Ectodermal cell (in vitro differentiated cells): ENCODE data around the gene SNAP47.

ENCODE experiments used
- H3K27ac ChIP-seq: 2 replicates; pipeline ENCODE4 v1.7.0; 2013; ENCODE audit warnings: mild to moderate bottlenecking, low read depth, low read length; ENCODE audit not compliant: insufficient read depth, poor library complexity, severe bottlenecking
- H3K27me3 ChIP-seq: 2 replicates; pipeline ENCODE4 v1.7.0; 2013; ENCODE audit warnings: mild to moderate bottlenecking, low read length; ENCODE audit not compliant: insufficient read depth, control insufficient read depth, poor library complexity, severe bottlenecking
- H3K36me3 ChIP-seq: one replicate; pipeline ENCODE4 v1.7.0; 2013; ENCODE audit warnings: low read length; ENCODE audit not compliant: control insufficient read depth, insufficient read depth
- H3K4me1 ChIP-seq: one replicate; pipeline ENCODE4 v1.7.0; 2013; ENCODE audit warnings: low read length; ENCODE audit not compliant: control insufficient read depth, insufficient read depth
- H3K4me3 ChIP-seq: 2 replicates; pipeline ENCODE4 v1.7.0; 2013; ENCODE audit warnings: low read depth, low read length, control low read depth; ENCODE audit not compliant: insufficient read depth
- H3K9me3 ChIP-seq: 2 replicates; pipeline ENCODE4 v1.7.0; 2013; ENCODE audit warnings: mild to moderate bottlenecking, low read length, moderate library complexity; ENCODE audit not compliant: control insufficient read depth
- WGBS, 2 experiments: methylation state at CpG; one replicate each; pipeline ENCODE4 v1.1.7; 2013; ENCODE audit warnings: missing lambda C conversion rate in 2 of 2; 5-methylcytosine and 5-hydroxymethylcytosine counted together

Gene SNAP47

GRCh38 chr1:227791425-227792143, 56.3 kb downstream of the SNAP47 start:
- Histone ChIP-seq H3K36me3 (no peaks in the 10 kb centered on the region), H3K27me3 (peaks cover 33% of the 10 kb centered on the region), H3K4me1 (peaks cover 30% of the 10 kb centered on the region), H3K27ac (no peak overlapping the region), H3K9me3 (no peaks in the 10 kb centered on the region), H3K4me3 (no peak overlapping the region)
- 88 to 91% methylated on average over 5 to 6 of the region's 6 CpGs for WGBS, 2 experiments

- H3K4me1 ChIP-seq = peaks cover 30% of the 10 kb centered on the region
- H3K27ac ChIP-seq = no peak overlapping the region
- H3K36me3 ChIP-seq = no peaks in the 10 kb centered on the region
- H3K27me3 ChIP-seq = peaks cover 24% of the 10 kb centered on the region
- H3K9me3 ChIP-seq = no peaks in the 10 kb centered on the region
- no peak overlapping the region for H3K4me3 ChIP-seq
- 86 to 88% methylated on average over 19 of the region's 19 CpGs for WGBS, 2 experiments
Measured at GRCh38 chr1:227792216-227793078, 57.2 kb downstream of the SNAP47 start.

GRCh38 chr1:227793079-227793947, 58.1 kb downstream of the SNAP47 start:
- Histone ChIP-seq H3K9me3 (no peaks in the 10 kb centered on the region), H3K36me3 (no peaks in the 10 kb centered on the region), H3K4me3 (no peak overlapping the region), H3K27ac (no peak overlapping the region), H3K4me1 (peaks cover 30% of the 10 kb centered on the region), H3K27me3 (peaks cover 18% of the 10 kb centered on the region)
- 78 to 81% methylated on average over 10 of the region's 10 CpGs for WGBS, 2 experiments

GRCh38 chr1:227793948-227794816, 58.9 kb downstream of the SNAP47 start:
- Histone ChIP-seq H3K4me3 (no peak overlapping the region), H3K9me3 (no peaks in the 10 kb centered on the region), H3K27ac (no peak overlapping the region), H3K27me3 (peaks cover 9% of the 10 kb centered on the region), H3K36me3 (no peaks in the 10 kb centered on the region), H3K4me1 (peaks cover 24% of the 10 kb centered on the region)
- 55 to 56% methylated on average over 12 of the region's 12 CpGs for WGBS, 2 experiments

GRCh38 chr1:227794817-227795192, 59.6 kb downstream of the SNAP47 start:
- Histone ChIP-seq H3K4me1 (peaks cover 24% of the 10 kb centered on the region), H3K36me3 (no peaks in the 10 kb centered on the region), H3K4me3 (no peak overlapping the region), H3K9me3 (no peaks in the 10 kb centered on the region), H3K27ac (no peak overlapping the region), H3K27me3 (peaks cover 4% of the 10 kb centered on the region)
- 72 to 74% methylated on average over 11 of the region's 11 CpGs for WGBS, 2 experiments

- H3K4me1 ChIP-seq = peaks cover 24% of the 10 kb centered on the region
- no peaks in the 10 kb centered on the region for H3K9me3 ChIP-seq
- H3K27ac ChIP-seq = no peak overlapping the region
- H3K36me3 ChIP-seq = no peaks in the 10 kb centered on the region
- 89 to 93% methylated on average over 4 of the region's 6 CpGs for WGBS, 2 experiments
- no peaks in the 10 kb centered on the region for H3K27me3 ChIP-seq
- no peak overlapping the region for H3K4me3 ChIP-seq
Measured at GRCh38 chr1:227795732-227796131, 60.5 kb downstream of the SNAP47 start.

- H3K4me1 ChIP-seq = peaks cover 24% of the 10 kb centered on the region
- H3K9me3 ChIP-seq = no peaks in the 10 kb centered on the region
- no peak overlapping the region for H3K27ac ChIP-seq
- no peaks in the 10 kb centered on the region for H3K36me3 ChIP-seq
- H3K27me3 ChIP-seq = no peaks in the 10 kb centered on the region
- no peak overlapping the region for H3K4me3 ChIP-seq
- 89 to 94% methylated on average over 5 of the region's 5 CpGs for WGBS, 2 experiments
Measured at GRCh38 chr1:227796359-227796915, 61.2 kb downstream of the SNAP47 start.

GRCh38 chr1:227797144-227797543, 61.9 kb downstream of the SNAP47 start:
- no peak overlapping the region for H3K27ac ChIP-seq
- no peaks in the 10 kb centered on the region for H3K9me3 ChIP-seq
- peaks cover 24% of the 10 kb centered on the region for H3K4me1 ChIP-seq
- no peaks in the 10 kb centered on the region for H3K27me3 ChIP-seq
- H3K36me3 ChIP-seq = no peaks in the 10 kb centered on the region
- 88 to 95% methylated on average over 3 of the region's 3 CpGs for WGBS, 2 experiments
- H3K4me3 ChIP-seq = no peak overlapping the region

GRCh38 chr1:227797625-227798024, 62.4 kb downstream of the SNAP47 start:
- Histone ChIP-seq H3K36me3 (no peaks in the 10 kb centered on the region), H3K4me3 (no peak overlapping the region), H3K27me3 (no peaks in the 10 kb centered on the region), H3K9me3 (no peaks in the 10 kb centered on the region), H3K27ac (no peak overlapping the region), H3K4me1 (peaks cover 23% of the 10 kb centered on the region)
- 77 to 83% methylated on average over 3 of the region's 3 CpGs for WGBS, 2 experiments
